RWPE1 (cell line): Measurements from ENCODE around the gene RGS3.

Source experiments
- CTCF ChIA-PET: fragments of 350-600 bp; sonication (Branson Sonifier 250); formaldehyde crosslinking; extraction: SDS; loops from one replicate; lab custom pipeline; 2021; lab: Yijun Ruan, JAX
- POLR2A ChIA-PET: fragments of 400-600 bp; formaldehyde crosslinking; extraction: SDS; loops from one replicate; lab custom pipeline; 2020; ENCODE audit warnings: antibody characterized with exemption; ENCODE audit not compliant: low non-redundant PET; lab: Yijun Ruan, JAX
- DNase-seq: peaks from one replicate; pipeline ENCODE4 v3.0.0; 2012; ENCODE audit warnings: low spot score
- H3K27ac ChIP-seq: fragments of 450-650 bp; 2 replicates; pipeline ENCODE4 v1.5.1; 2017
- CTCF ChIP-seq: fragments of 450-650 bp; conservative IDR thresholded peaks from 2 replicates; pipeline ENCODE4 v1.5.1; 2017; ENCODE audit warnings: low read depth, mild to moderate bottlenecking

RGS3 gene

GRCh38 chr9:113570749-113571711, 107.5 kb downstream of the RGS3 start:
- ChIA-PET CTCF (interaction anchor here (0.6 to 1.5 kb wide), 4 partner anchors 19 to 151 kb away, joined by 3 to 4 read pairs (median 4); no protein-coding TSS in a partner anchor), POLR2A (no interaction called here)
- DNase-seq, result peak; percentile 61
- peak overlapping the region; percentile 41 for H3K27ac ChIP-seq
- TF ChIP-seq CTCF, result no peak

- TF ChIP-seq CTCF, result no peak
- no peak for DNase-seq
- CTCF ChIA-PET, result interaction anchor here (0.6 kb wide), 1 partner anchor 83 kb away, joined by 4 read pairs; no protein-coding TSS in a partner anchor
- H3K27ac ChIP-seq, result peak overlapping the region; percentile 76
- POLR2A ChIA-PET, result no interaction called here
Measured at GRCh38 chr9:113572076-113572861, 108.7 kb downstream of the RGS3 start.

- no peak for TF ChIP-seq CTCF
- ChIA-PET CTCF (no interaction called here), POLR2A (no interaction called here)
- H3K27ac ChIP-seq, result peak overlapping the region; percentile 76
- DNase-seq, result no peak
Measured at GRCh38 chr9:113573046-113573958, 109.8 kb downstream of the RGS3 start.

GRCh38 chr9:113573959-113574352, 110.4 kb downstream of the RGS3 start:
- H3K27ac ChIP-seq, result peak overlapping the region; percentile 76
- POLR2A ChIA-PET, result interaction anchor here (1.5 kb wide), 1 partner anchor 8 kb away, joined by 7 read pairs; no protein-coding TSS in a partner anchor
- CTCF ChIA-PET, result interaction anchor here (0.6 kb wide), 1 partner anchor 699 kb away, joined by 3 read pairs; no protein-coding TSS in a partner anchor
- no peak for TF ChIP-seq CTCF
- no peak for DNase-seq

GRCh38 chr9:113574441-113575262, 111.1 kb downstream of the RGS3 start:
- POLR2A ChIA-PET, result interaction anchor here (1.5 kb wide), 1 partner anchor 9 kb away, joined by 7 read pairs; no protein-coding TSS in a partner anchor
- peak; percentile 91 for DNase-seq
- TF ChIP-seq CTCF, result no peak
- CTCF ChIA-PET, result interaction anchor here (0.6 to 1.1 kb wide), 4 partner anchors 11 to 698 kb away, joined by 3 read pairs; no protein-coding TSS in a partner anchor
- H3K27ac ChIP-seq, result peak overlapping the region; percentile 76
